Osteoblast (primary cell): ENCODE data around the gene TRAPPC4. TPM values are rescaled to one million over a fixed set of nuclear protein-coding genes. Genes with fewer than 3 reads are reported as not detected.

Experiments used
- DNase-seq: peaks from one replicate; pipeline ENCODE4 v3.0.0; 2011; ENCODE audit warnings: low spot score, mixed read lengths; ENCODE audit not compliant: insufficient read length; ENCODE audit errors: missing footprints
- H2AFZ ChIP-seq: 2 replicates; pipeline ENCODE4 v1.6.0; 2011; ENCODE audit warnings: mild to moderate bottlenecking, low read length
- H3K27ac ChIP-seq: 2 replicates; pipeline ENCODE4 v1.5.1; 2011; ENCODE audit warnings: mild to moderate bottlenecking, low read depth, low read length, moderate library complexity
- H3K27me3 ChIP-seq: 2 replicates; pipeline ENCODE4 v1.6.0; 2012; ENCODE audit warnings: mild to moderate bottlenecking, control low read depth, inconsistent platforms, low read length, moderate library complexity; ENCODE audit not compliant: insufficient read depth
- H3K36me3 ChIP-seq: 2 replicates; pipeline ENCODE4 v1.5.1; 2011; ENCODE audit warnings: mild to moderate bottlenecking, low read length, control low read depth, moderate library complexity; ENCODE audit not compliant: insufficient read depth
- H3K4me1 ChIP-seq: 2 replicates; pipeline ENCODE4 v1.5.1; 2011; ENCODE audit warnings: mild to moderate bottlenecking, low read length, control low read depth, moderate library complexity; ENCODE audit not compliant: insufficient read depth
- H3K4me2 ChIP-seq: 2 replicates; pipeline ENCODE4 v1.6.0; 2011; ENCODE audit warnings: mild to moderate bottlenecking, low read length; ENCODE audit not compliant: insufficient read depth
- H3K4me3 ChIP-seq: fragments of 200-600 bp; sonication (generic); 3 replicates; pipeline ENCODE4 v1.5.1; 2012; ENCODE audit warnings: mild to moderate bottlenecking, low read length, inconsistent platforms; ENCODE audit not compliant: insufficient read depth
- H3K79me2 ChIP-seq: 2 replicates; pipeline ENCODE4 v1.6.0; 2012; ENCODE audit warnings: mild to moderate bottlenecking, low read length, control low read depth, inconsistent platforms; ENCODE audit not compliant: insufficient read depth
- H3K9me3 ChIP-seq: 2 replicates; pipeline ENCODE4 v1.5.1; 2011; ENCODE audit warnings: low read depth, low read length, control low read depth
- H4K20me1 ChIP-seq: 2 replicates; pipeline ENCODE4 v1.6.0; 2012; ENCODE audit warnings: mild to moderate bottlenecking, low read length, control low read depth; ENCODE audit not compliant: insufficient read depth
- CTCF ChIP-seq: IDR thresholded peaks from 2 replicates; pipeline ENCODE4 v1.5.1; 2011; ENCODE audit warnings: mild to moderate bottlenecking, low read depth, low read length, moderate library complexity; ENCODE audit errors: extremely low read depth
- total RNA-seq: library from RNA; depleted of rRNA; stranded (reverse); fragments of >200 nt; gene quantifications from 2 replicates; pipeline ENCODE4 v1.2.3, GENCODE V29; 2012

The TRAPPC4 gene
- total RNA-seq, 1 donor, result 42.3 TPM

GRCh38 chr11:119025541-119025940 is 7.0 kb downstream of the TRAPPC4 start:
- Histone ChIP-seq H3K27ac (no peak overlapping the region), H4K20me1 (peaks cover 7% of the 10 kb centered on the region), H3K36me3 (peaks cover 38% of the 10 kb centered on the region), H3K4me2 (no peak overlapping the region), H2AFZ (no peak overlapping the region), H3K9me3 (no peaks in the 10 kb centered on the region), H3K4me1 (peaks cover 10% of the 10 kb centered on the region), H3K4me3 (no peak overlapping the region), H3K79me2 (peaks cover 23% of the 10 kb centered on the region), H3K27me3 (no peaks in the 10 kb centered on the region)
- DNase-seq, result no peak
- TF ChIP-seq CTCF, result no peak

DNA sequence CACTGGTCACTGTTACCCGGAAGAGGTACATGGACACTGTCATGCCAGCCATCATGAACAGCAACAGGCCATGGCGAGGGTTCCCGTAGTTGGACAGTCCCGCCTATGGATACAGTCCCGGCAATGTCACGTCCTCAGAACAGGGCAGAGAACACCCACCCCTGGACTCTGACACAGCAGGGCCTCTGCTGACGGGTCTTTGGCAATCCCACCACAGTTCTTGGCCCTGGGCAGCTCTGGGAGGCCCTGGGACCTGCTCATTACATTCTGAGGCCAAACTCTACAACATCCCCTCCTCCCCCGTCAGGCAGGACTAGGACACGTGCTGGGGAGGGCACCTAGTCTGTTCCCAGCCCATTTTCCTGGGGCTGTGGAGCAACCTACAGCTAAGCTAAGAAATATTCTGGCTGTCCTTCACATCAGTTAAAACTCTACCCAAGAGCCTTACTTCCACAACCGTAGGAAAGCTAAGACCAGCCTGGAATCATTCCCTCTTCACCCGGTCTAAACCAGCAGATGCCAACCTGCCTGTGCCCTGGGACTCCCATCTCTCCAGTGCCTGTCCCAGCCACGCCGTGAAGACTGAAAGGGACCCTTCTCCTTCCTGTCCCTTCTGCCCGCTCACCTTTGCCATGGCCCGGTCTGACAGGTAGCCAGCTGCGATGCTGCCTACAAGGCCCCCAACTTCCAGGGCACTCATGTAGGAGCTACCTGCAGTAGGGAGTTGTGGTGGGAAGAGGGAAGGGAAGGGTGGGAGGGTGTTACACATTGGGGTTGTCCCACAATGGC is 7.6 kb downstream of the TRAPPC4 start:
- TF ChIP-seq CTCF, result no peak
- Histone ChIP-seq H3K79me2 (peaks cover 16% of the 10 kb centered on the region), H3K4me2 (no peak overlapping the region), H4K20me1 (peaks cover 6% of the 10 kb centered on the region), H3K36me3 (peaks cover 35% of the 10 kb centered on the region), H3K27me3 (no peaks in the 10 kb centered on the region), H3K27ac (no peak overlapping the region), H2AFZ (no peak overlapping the region), H3K9me3 (no peaks in the 10 kb centered on the region), H3K4me1 (peaks cover 10% of the 10 kb centered on the region), H3K4me3 (no peak overlapping the region)
- DNase-seq, result no peak

GRCh38 chr11:119026970-119027369 is 8.4 kb downstream of the TRAPPC4 start:
- H3K27ac ChIP-seq, result no peak overlapping the region
- peaks cover 28% of the 10 kb centered on the region for H3K36me3 ChIP-seq
- H3K79me2 ChIP-seq, result peaks cover 9% of the 10 kb centered on the region
- no peak overlapping the region for H3K4me2 ChIP-seq
- H3K4me3 ChIP-seq, result no peak overlapping the region
- H2AFZ ChIP-seq, result no peak overlapping the region
- no peak for DNase-seq
- H3K27me3 ChIP-seq, result no peaks in the 10 kb centered on the region
- peaks cover 10% of the 10 kb centered on the region for H3K4me1 ChIP-seq
- H4K20me1 ChIP-seq, result peaks cover 4% of the 10 kb centered on the region
- no peak for TF ChIP-seq CTCF
- no peaks in the 10 kb centered on the region for H3K9me3 ChIP-seq

DNA sequence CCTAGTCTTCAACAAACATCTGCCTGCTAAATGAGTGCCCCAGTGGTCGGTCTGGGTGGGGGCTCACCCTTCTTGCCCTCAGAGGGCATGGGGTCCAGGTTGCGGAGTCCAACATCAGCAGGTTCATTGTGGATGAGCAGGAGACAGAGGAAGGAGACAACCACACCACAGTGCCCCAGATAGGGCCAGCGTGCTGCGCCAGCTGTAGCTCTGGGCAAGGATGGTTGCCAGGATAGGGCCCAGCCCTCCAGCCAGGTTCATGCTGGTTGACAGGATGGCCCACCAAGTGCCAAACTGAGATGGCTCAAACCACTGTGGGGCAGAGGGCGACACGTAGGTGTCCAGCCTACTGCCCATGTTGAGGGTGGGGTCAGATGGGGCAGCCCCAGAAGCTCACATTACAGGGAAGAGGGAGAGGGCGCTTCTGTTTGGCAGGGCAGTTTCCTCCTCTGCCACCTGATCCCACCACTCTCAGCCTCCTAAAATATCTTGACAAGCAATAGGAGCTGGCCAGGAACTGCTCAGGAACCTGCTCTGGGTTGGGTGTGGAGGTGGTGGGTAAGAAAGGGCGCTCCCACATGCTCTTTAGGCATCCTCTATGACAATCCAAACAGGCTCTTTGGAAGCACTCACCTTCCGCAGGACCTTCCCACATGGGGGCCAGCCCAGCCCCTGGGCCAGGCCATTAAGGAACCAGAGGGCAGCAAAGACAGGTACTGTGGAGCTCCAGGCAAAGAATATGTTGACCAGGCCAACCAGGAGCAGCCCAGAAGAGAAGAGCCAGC is 9.2 kb downstream of the TRAPPC4 start:
- Histone ChIP-seq H3K36me3 (peaks cover 22% of the 10 kb centered on the region), H3K27me3 (no peaks in the 10 kb centered on the region), H3K27ac (no peak overlapping the region), H3K79me2 (peaks cover 5% of the 10 kb centered on the region), H3K9me3 (no peaks in the 10 kb centered on the region), H2AFZ (no peak overlapping the region), H3K4me1 (peaks cover 10% of the 10 kb centered on the region), H4K20me1 (peaks cover 4% of the 10 kb centered on the region), H3K4me3 (no peak overlapping the region), H3K4me2 (no peak overlapping the region)
- no peak for TF ChIP-seq CTCF
- DNase-seq, result no peak
